SKM-1 treated with dmso at 0.1 percent for 144 hours (cell line): ENCODE results near the gene TSC1.

Experiments used
- DNase-seq: peaks from one replicate; lab custom pipeline; 2025; ENCODE audit not compliant: unreplicated experiment; lab: John Stamatoyannopoulos, UW

The TSC1 gene

GRCh38 chr9:132894346-132894745 is 50.1 kb downstream of the TSC1 start:
- DNase-seq = no peak

- DNase-seq = no peak
Measured at GRCh38 chr9:132892400-132892799, 52.0 kb downstream of the TSC1 start.

GRCh38 chr9:132888151-132888550 is 56.3 kb downstream of the TSC1 start:
- no peak for DNase-seq

GRCh38 chr9:132887181-132888120 is 57.0 kb downstream of the TSC1 start:
- no peak for DNase-seq

GRCh38 chr9:132886334-132886725 is 58.1 kb downstream of the TSC1 start:
- no peak for DNase-seq

GRCh38 chr9:132885720-132886333 is 58.6 kb downstream of the TSC1 start:
- DNase-seq = peak; percentile 35

GRCh38 chr9:132883349-132884294 is 60.8 kb downstream of the TSC1 start:
- no peak for DNase-seq

GRCh38 chr9:132882616-132883015 is 61.8 kb downstream of the TSC1 start:
- DNase-seq = no peak

GRCh38 chr9:132881826-132882225 is 62.6 kb downstream of the TSC1 start:
- DNase-seq = no peak

GRCh38 chr9:132880324-132880661 is 64.1 kb downstream of the TSC1 start:
- DNase-seq = no peak

- DNase-seq = peak; percentile 56
Measured at GRCh38 chr9:132879457-132880323, 64.7 kb downstream of the TSC1 start.

- DNase-seq = peak; percentile 3
Measured at GRCh38 chr9:132878695-132879456, 65.5 kb downstream of the TSC1 start, which contains the start of gene SPACA9. Gene SPACA9, plus strand, starts transcription at chr9:132878898. Its CDS starts 5,050 bp downstream, at chr9:132883948.

GRCh38 chr9:132877824-132878694 is 66.4 kb downstream of the TSC1 start, which contains the start of gene AK8:
Gene AK8, minus strand, starts transcription at chr9:132878284. Its CDS starts 29 bp downstream, at chr9:132878255.
- peak; percentile 17 for DNase-seq

- DNase-seq = no peak
Measured at GRCh38 chr9:132877458-132877823, 67.0 kb downstream of the TSC1 start.

- no peak for DNase-seq
Measured at GRCh38 chr9:132876849-132877248, 67.6 kb downstream of the TSC1 start.

GRCh38 chr9:132875159-132875558 is 69.3 kb downstream of the TSC1 start:
- no peak for DNase-seq

GRCh38 chr9:132873403-132873802 is 71.0 kb downstream of the TSC1 start:
- DNase-seq = no peak

- no peak for DNase-seq
Measured at GRCh38 chr9:132869266-132869665, 75.2 kb downstream of the TSC1 start.

GRCh38 chr9:132866898-132867297 is 77.5 kb downstream of the TSC1 start:
- DNase-seq = no peak
